Measurements from ENCODE around the gene OPCML. TPM values are rescaled to one million over a fixed set of nuclear protein-coding genes. Genes with fewer than 3 reads are reported as not detected.

OPCML gene
- total RNA-seq, 1 donor from 2014 or later: not detected

GRCh38 chr11:132539590-132540368 is 992.5 kb downstream of the OPCML start:
- H3K27ac Mint-ChIP-seq: no peak overlapping the region
- DNase-seq (no peak), ATAC-seq (ENCODE audit: low read depth) (no peak)
- H3K4me1 Mint-ChIP-seq: no peaks in the 10 kb centered on the region
- ChIA-PET POLR2A (no interaction called here), CTCF (no interaction called here)
- H3K27me3 Mint-ChIP-seq: no peaks in the 10 kb centered on the region
- H3K9me3 Mint-ChIP-seq: no peaks in the 10 kb centered on the region
- no peak for TF ChIP-seq CTCF (IDR thresholded peaks at IDR 0.05)
- no peaks in the 10 kb centered on the region for H3K36me3 Mint-ChIP-seq (ENCODE audit: low read depth)
- no peak overlapping the region for H3K4me3 Mint-ChIP-seq
- intact Hi-C loops (cut with micrococcal nuclease): no loop called here

DNA sequence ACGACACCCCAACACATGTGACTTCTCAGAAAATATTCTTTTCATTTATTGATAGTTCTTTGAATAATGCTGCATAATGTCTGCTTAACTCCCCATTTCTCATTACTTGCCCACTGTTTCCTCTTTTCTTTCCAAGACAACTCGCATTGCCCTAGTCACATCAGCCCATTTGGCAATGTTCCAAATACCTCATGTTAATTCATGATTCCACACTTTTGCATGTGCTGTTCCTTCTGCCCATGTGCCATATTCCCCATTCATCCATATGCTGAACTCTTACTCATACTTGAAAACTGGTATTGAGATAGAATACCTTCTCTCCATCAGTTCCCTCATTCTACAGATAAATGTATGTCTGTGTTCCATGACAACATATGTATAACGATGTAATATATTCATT is 993.7 kb downstream of the OPCML start:
- TF ChIP-seq CTCF (IDR thresholded peaks at IDR 0.05): no peak
- POLR2A ChIA-PET: no interaction called here
- H3K27me3 Mint-ChIP-seq: no peaks in the 10 kb centered on the region

DNA sequence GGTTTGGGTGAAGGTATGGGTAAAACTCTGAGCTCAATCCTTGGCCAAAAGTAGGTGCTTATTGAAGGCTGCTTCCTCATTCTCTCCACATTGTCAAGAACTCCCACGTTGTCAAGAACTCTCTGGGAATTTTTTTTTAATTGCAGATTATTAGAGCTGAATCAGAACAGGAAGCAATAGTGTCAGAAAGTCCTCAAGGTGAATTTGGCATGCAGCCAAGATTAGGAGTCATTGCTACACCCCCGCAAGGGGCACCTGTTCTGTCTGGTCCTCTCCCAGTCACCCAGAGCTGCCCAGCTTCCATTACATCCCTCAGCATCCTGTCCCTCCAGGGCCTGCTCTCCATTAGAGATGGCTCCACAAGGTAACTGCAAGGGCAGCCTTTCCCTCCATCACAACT is 996.5 kb downstream of the OPCML start:
- POLR2A ChIA-PET: no interaction called here
- CTCF ChIA-PET: no interaction called here
- Mint-ChIP-seq H3K36me3 (ENCODE audit: low read depth) (no peaks in the 10 kb centered on the region), H3K4me3 (no peak overlapping the region), H3K9me3 (no peaks in the 10 kb centered on the region), H3K27ac (no peak overlapping the region), H3K4me1 (no peaks in the 10 kb centered on the region), H3K27me3 (no peaks in the 10 kb centered on the region)
- no peak for TF ChIP-seq CTCF (IDR thresholded peaks at IDR 0.05)
- ATAC-seq (ENCODE audit: low read depth) (no peak), DNase-seq (no peak)
- intact Hi-C loops (cut with micrococcal nuclease): no loop called here

More for the DNA sequence above, 993.7 kb downstream of the OPCML start:
- CTCF ChIA-PET: no interaction called here
- intact Hi-C loops (cut with micrococcal nuclease): no loop called here
- Mint-ChIP-seq H3K9me3 (no peaks in the 10 kb centered on the region), H3K27ac (no peak overlapping the region), H3K4me3 (no peak overlapping the region), H3K36me3 (ENCODE audit: low read depth) (no peaks in the 10 kb centered on the region), H3K4me1 (no peaks in the 10 kb centered on the region)
- ATAC-seq (ENCODE audit: low read depth): no peak
- DNase-seq: no peak

DNA sequence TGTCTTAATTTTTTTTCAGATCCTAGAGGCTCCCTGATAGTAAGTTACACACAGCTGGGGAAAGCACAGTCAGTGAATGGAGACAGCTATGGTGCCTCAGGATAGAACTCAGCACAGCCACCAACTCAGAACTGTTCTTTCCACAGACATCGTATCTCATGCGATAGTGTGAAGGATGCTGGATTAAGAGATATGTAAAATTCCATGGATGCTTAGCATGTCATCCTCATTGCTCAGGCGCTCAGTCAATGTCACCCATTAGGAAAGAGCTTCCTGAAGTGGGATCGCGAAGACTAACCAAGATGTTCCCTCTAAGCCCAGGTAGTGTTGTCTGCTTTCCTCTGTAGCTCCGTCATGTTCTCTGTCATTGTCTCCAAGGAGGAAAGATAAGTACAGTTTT is 1000.4 kb downstream of the OPCML start:
- no peak for TF ChIP-seq CTCF (IDR thresholded peaks at IDR 0.05)
- Mint-ChIP-seq H3K27me3 (no peaks in the 10 kb centered on the region), H3K27ac (no peak overlapping the region), H3K4me1 (no peaks in the 10 kb centered on the region), H3K9me3 (no peaks in the 10 kb centered on the region), H3K4me3 (no peak overlapping the region), H3K36me3 (ENCODE audit: low read depth) (no peaks in the 10 kb centered on the region)
- CTCF ChIA-PET: no interaction called here
- DNase-seq (no peak), ATAC-seq (ENCODE audit: low read depth) (no peak)
- intact Hi-C loops (cut with micrococcal nuclease): no loop called here
- POLR2A ChIA-PET: no interaction called here

- ATAC-seq (ENCODE audit: low read depth) (no peak), DNase-seq (no peak)
- peaks cover 1% of the 10 kb centered on the region for H3K9me3 Mint-ChIP-seq
- TF ChIP-seq CTCF (IDR thresholded peaks at IDR 0.05): no peak
- POLR2A ChIA-PET: no interaction called here
- CTCF ChIA-PET: no interaction called here
- H3K27ac Mint-ChIP-seq: no peak overlapping the region
- H3K27me3 Mint-ChIP-seq: no peaks in the 10 kb centered on the region
- no peak overlapping the region for H3K4me3 Mint-ChIP-seq
- intact Hi-C loops (cut with micrococcal nuclease): no loop called here
- H3K4me1 Mint-ChIP-seq: no peaks in the 10 kb centered on the region
- H3K36me3 Mint-ChIP-seq (ENCODE audit: low read depth): no peaks in the 10 kb centered on the region
These were observed 1004.1 kb downstream of the OPCML start for GRCh38 chr11:132528181-132528580.

Data from activated B cell treated with CpG ODN at 0.5 μM for 24 hours (primary cell).